Measurements from ENCODE around the gene PCDH9. TPM values are rescaled to one million over a fixed set of nuclear protein-coding genes. Genes with fewer than 3 reads are reported as not detected.

Gene PCDH9
- polyA plus RNA-seq, 3 donors: 0.03 TPM; not detected in 1

- no peak overlapping the region for H3K27ac Mint-ChIP-seq
- H3K36me3 Mint-ChIP-seq: no peaks in the 10 kb centered on the region
- intact Hi-C loops (cut with micrococcal nuclease): no loop called here
- Histone ChIP-seq H3K36me3 (replicated peaks in 1 of 2; ENCODE audit: control insufficient read depth in 1 of 2, insufficient read depth in 2 of 2, low read length in 2 of 2) (no peaks in the 10 kb centered on the region), H3K79me2 (ENCODE audit: insufficient read depth, low read length) (no peaks in the 10 kb centered on the region), H3K27me3 (ENCODE audit: control insufficient read depth in 2 of 2, insufficient read depth in 2 of 2, low read length in 2 of 2) (no peaks in the 10 kb centered on the region), H3K9me3 (replicated peaks in 1 of 2; ENCODE audit: control insufficient read depth in 1 of 2, insufficient read depth in 1 of 2, low read length in 2 of 2) (no peaks in the 10 kb centered on the region), H3K9ac (ENCODE audit: insufficient read depth, low read length, poor library complexity, severe bottlenecking) (no peak overlapping the region), H3K4me3 (replicated peaks in 1 of 3; ENCODE audit: low read depth in 2 of 3, low read length in 3 of 3) (no peak overlapping the region), H3K4me1 (ENCODE audit: control insufficient read depth in 1 of 2, insufficient read depth in 2 of 2, low read length in 2 of 2) (no peaks in the 10 kb centered on the region), H3K4me2 (replicated peaks; ENCODE audit: extremely low read depth, low read length, poor library complexity, severe bottlenecking) (no peak overlapping the region), H3K27ac (ENCODE audit: low read depth in 1 of 2, low read length in 2 of 2) (no peak overlapping the region), H2AFZ (ENCODE audit: insufficient read depth, low read depth, low read length, poor library complexity, severe bottlenecking) (no peak overlapping the region), H4K20me1 (ENCODE audit: insufficient read depth, low read length) (no peaks in the 10 kb centered on the region)
- no CpG with 5 or more reads among the region's 5 CpGs for whole genome bisulfite sequencing (ENCODE audit: insufficient coverage)
- DNase-seq: no peak
- H3K4me3 Mint-ChIP-seq: no peak overlapping the region
- TF ChIP-seq CTCF (IDR thresholded peaks at IDR 0.05): no peak
- H3K9me3 Mint-ChIP-seq: peaks cover 0 to 8% (median 0%) of the 10 kb centered on the region in 7 donors
- no peaks in the 10 kb centered on the region for H3K27me3 Mint-ChIP-seq (ENCODE audit: low read depth in 3 of 3)
- no peaks in the 10 kb centered on the region for H3K4me1 Mint-ChIP-seq
These were observed 308.7 kb downstream of the PCDH9 start for GRCh38 chr13:66921437-66921836.

GRCh38 chr13:66915596-66916185, 314.4 kb downstream of the PCDH9 start:
- Histone ChIP-seq H3K4me1 (ENCODE audit: control insufficient read depth in 1 of 2, insufficient read depth in 2 of 2, low read length in 2 of 2) (no peaks in the 10 kb centered on the region), H3K9ac (ENCODE audit: insufficient read depth, low read length, poor library complexity, severe bottlenecking) (no peak overlapping the region), H4K20me1 (ENCODE audit: insufficient read depth, low read length) (no peaks in the 10 kb centered on the region), H3K4me3 (replicated peaks in 1 of 3; ENCODE audit: low read depth in 2 of 3, low read length in 3 of 3) (no peak overlapping the region), H3K79me2 (ENCODE audit: insufficient read depth, low read length) (no peaks in the 10 kb centered on the region), H3K4me2 (replicated peaks; ENCODE audit: extremely low read depth, low read length, poor library complexity, severe bottlenecking) (no peak overlapping the region), H3K27me3 (ENCODE audit: control insufficient read depth in 2 of 2, insufficient read depth in 2 of 2, low read length in 2 of 2) (no peaks in the 10 kb centered on the region), H3K36me3 (replicated peaks in 1 of 2; ENCODE audit: control insufficient read depth in 1 of 2, insufficient read depth in 2 of 2, low read length in 2 of 2) (no peaks in the 10 kb centered on the region), H3K27ac (ENCODE audit: low read depth in 1 of 2, low read length in 2 of 2) (no peak overlapping the region), H3K9me3 (replicated peaks in 1 of 2; ENCODE audit: control insufficient read depth in 1 of 2, insufficient read depth in 1 of 2, low read length in 2 of 2) (no peaks in the 10 kb centered on the region), H2AFZ (ENCODE audit: insufficient read depth, low read depth, low read length, poor library complexity, severe bottlenecking) (no peak overlapping the region)
- Mint-ChIP-seq H3K4me1 (no peaks in the 10 kb centered on the region), H3K36me3 (no peaks in the 10 kb centered on the region), H3K9me3 (peaks cover 0 to 8% (median 0%) of the 10 kb centered on the region in 7 donors), H3K27me3 (ENCODE audit: low read depth in 3 of 3) (no peaks in the 10 kb centered on the region), H3K27ac (no peak overlapping the region), H3K4me3 (no peak overlapping the region)
- TF ChIP-seq CTCF (IDR thresholded peaks at IDR 0.05): no peak
- no CpG with 5 or more reads among the region's 1 CpG for WGBS (ENCODE audit: insufficient coverage)
- no peak for DNase-seq
- intact Hi-C loops (cut with micrococcal nuclease): no loop called here
